ENCODE results near the gene GRHPR.

The GRHPR gene

GRCh38 chr9:37486256-37486615, 63.7 kb downstream of the GRHPR start:
- no peak for DNase-seq
